Mesenchymal stem cell (in vitro differentiated cells and primary cell): Measurements from ENCODE around the gene NTF3.

Experiments used
- DNase-seq: peaks from one replicate; pipeline ENCODE4 v3.0.0-alpha.2; 2013
- H2AFZ ChIP-seq: one replicate; pipeline ENCODE4 v1.6.1; 2013; ENCODE audit warnings: low read depth, mild to moderate bottlenecking, control low read depth, inconsistent platforms, low read length, moderate library complexity
- H2AK5ac ChIP-seq: 2 replicates; pipeline ENCODE4 v1.6.1; 2013; ENCODE audit warnings: low read length, moderate library complexity, mild to moderate bottlenecking, inconsistent platforms; ENCODE audit not compliant: severe bottlenecking
- H2BK120ac ChIP-seq: one replicate; pipeline ENCODE4 v1.6.1; 2013; ENCODE audit warnings: low read depth, mild to moderate bottlenecking, inconsistent platforms, low read length, moderate library complexity
- H2BK12ac ChIP-seq, 2 experiments: one replicate each; pipeline ENCODE4 v1.6.1; 2013; ENCODE audit warnings: inconsistent platforms in 2 of 2, low read length in 2 of 2, mild to moderate bottlenecking in 2 of 2, moderate library complexity in 2 of 2, control low read depth in 1 of 2
- H2BK15ac ChIP-seq: one replicate; pipeline ENCODE4 v1.6.1; 2013; ENCODE audit warnings: mild to moderate bottlenecking, low read depth, inconsistent platforms; ENCODE audit not compliant: poor library complexity, severe bottlenecking
- H2BK5ac ChIP-seq: 2 replicates; pipeline ENCODE4 v1.6.1; 2013; ENCODE audit warnings: low read depth, mild to moderate bottlenecking, low read length, control low read depth, inconsistent platforms; ENCODE audit not compliant: poor library complexity, severe bottlenecking
- H3K14ac ChIP-seq, 2 experiments: one replicate each; pipeline ENCODE4 v1.6.1; 2013; ENCODE audit warnings: inconsistent platforms in 2 of 2, low read length in 2 of 2, control low read depth in 1 of 2, mild to moderate bottlenecking in 1 of 2, moderate library complexity in 1 of 2
- H3K18ac ChIP-seq, 2 experiments: one replicate each; pipeline ENCODE4 v1.6.1; 2013; ENCODE audit warnings: inconsistent platforms in 2 of 2, low read length in 2 of 2, control low read depth in 1 of 2, low read depth in 1 of 2, mild to moderate bottlenecking in 1 of 2
- H3K23ac ChIP-seq, 2 experiments: one replicate each; pipeline ENCODE4 v1.6.1; 2013; ENCODE audit warnings: inconsistent platforms in 2 of 2, low read length in 2 of 2, mild to moderate bottlenecking in 2 of 2, moderate library complexity in 2 of 2, control low read depth in 1 of 2
- H3K27ac ChIP-seq: 2 replicates; pipeline ENCODE4 v1.5.1; 2013; ENCODE audit warnings: mild to moderate bottlenecking, moderate library complexity, low read length, control low read depth, inconsistent platforms; ENCODE audit not compliant: poor library complexity, severe bottlenecking
- H3K27me3 ChIP-seq, 2 experiments: 2 replicates each; pipeline versions ENCODE4 v1.6.1 to v1.7.0; 2013; ENCODE audit warnings: low read length in 2 of 2, mild to moderate bottlenecking in 2 of 2, moderate library complexity in 2 of 2, control low read depth in 1 of 2, inconsistent platforms in 1 of 2; ENCODE audit not compliant: control insufficient read depth in 1 of 2, insufficient read depth in 1 of 2
- H3K36me3 ChIP-seq, 2 experiments: 2 replicates each; pipeline versions ENCODE4 v1.6.1 to v1.7.0; 2013; ENCODE audit warnings: low read length in 2 of 2, control low read depth in 1 of 2, inconsistent platforms in 1 of 2, low read depth in 1 of 2, mild to moderate bottlenecking in 1 of 2; ENCODE audit not compliant: insufficient read depth in 2 of 2, control insufficient read depth in 1 of 2
- H3K4ac ChIP-seq, 2 experiments: one replicate each; pipeline ENCODE4 v1.6.1; 2013; ENCODE audit warnings: inconsistent platforms in 2 of 2, low read length in 2 of 2, mild to moderate bottlenecking in 2 of 2, moderate library complexity in 2 of 2, control low read depth in 1 of 2, low read depth in 1 of 2
- H3K4me1 ChIP-seq: 2 replicates; pipeline ENCODE4 v1.6.1; 2013; ENCODE audit warnings: low read depth, low read length, control low read depth; ENCODE audit not compliant: control insufficient read depth, insufficient read depth
- H3K4me2 ChIP-seq: 2 replicates; pipeline ENCODE4 v1.6.1; 2013; ENCODE audit warnings: low read length, mild to moderate bottlenecking, inconsistent platforms; ENCODE audit not compliant: poor library complexity, severe bottlenecking
- H3K4me3 ChIP-seq, 2 experiments: 2 replicates each; pipeline versions ENCODE4 v1.5.1 to v1.7.0; 2013; ENCODE audit warnings: low read length in 2 of 2, mild to moderate bottlenecking in 2 of 2, control low read depth in 1 of 2, low read depth in 1 of 2; ENCODE audit not compliant: insufficient read depth in 1 of 2
- H3K79me1 ChIP-seq: replicated peaks from 2 replicates; pipeline ENCODE4 v1.6.1; 2013; ENCODE audit warnings: mild to moderate bottlenecking, control low read depth, low read length, inconsistent platforms; ENCODE audit not compliant: poor library complexity, severe bottlenecking
- H3K9ac ChIP-seq: 2 replicates; pipeline ENCODE4 v1.7.0; 2013; ENCODE audit warnings: mild to moderate bottlenecking, low read length, moderate library complexity
- H3K9me3 ChIP-seq: 2 replicates; pipeline ENCODE4 v1.7.0; 2013; ENCODE audit warnings: mild to moderate bottlenecking, low read length; ENCODE audit not compliant: control insufficient read depth
- H4K8ac ChIP-seq: one replicate; pipeline ENCODE4 v1.6.1; 2013; ENCODE audit warnings: inconsistent platforms, mild to moderate bottlenecking, low read length, moderate library complexity
- H4K91ac ChIP-seq: one replicate; pipeline ENCODE4 v1.6.1; 2013; ENCODE audit warnings: mild to moderate bottlenecking, low read length, inconsistent platforms
- WGBS: methylation state at CpG from one replicate; pipeline ENCODE4 v1.1.7; 2013; ENCODE audit warnings: mixed read lengths; 5-methylcytosine and 5-hydroxymethylcytosine counted together

Gene NTF3

GRCh38 chr12:5456030-5456429 is 24.1 kb downstream of the NTF3 start:
- Histone ChIP-seq H2BK5ac (no peak overlapping the region), H3K4ac (no peak overlapping the region), H3K27ac (no peak overlapping the region), H3K18ac (no peak overlapping the region), H2BK120ac (no peak overlapping the region), H3K27me3 (peaks cover 0 to 11% of the 10 kb centered on the region in 2 experiments), H2BK15ac (no peak overlapping the region), H2AFZ (no peak overlapping the region), H3K23ac (no peak overlapping the region), H3K9ac (no peak overlapping the region), H2BK12ac (peak overlapping the region in 1 of 2 experiments; percentile 37), H3K4me2 (no peak overlapping the region), H3K9me3 (no peaks in the 10 kb centered on the region), H4K91ac (peak overlapping the region; percentile 34), H4K8ac (peak overlapping the region; percentile 64), H3K4me1 (peaks cover 11% of the 10 kb centered on the region), H2AK5ac (peak overlapping the region; percentile 98), H3K79me1 (no peaks in the 10 kb centered on the region), H3K4me3 (no peak overlapping the region), H3K14ac (no peak overlapping the region), H3K36me3 (no peaks in the 10 kb centered on the region)
- no peak for DNase-seq
- 88% methylated on average over 4 of the region's 6 CpGs for WGBS

- peak overlapping the region; percentile 87 for H4K91ac ChIP-seq
- no peaks in the 10 kb centered on the region for H3K79me1 ChIP-seq
- no peak overlapping the region for H3K4me3 ChIP-seq
- peak overlapping the region; percentile 60 to 69 for H2BK12ac ChIP-seq
- H3K27ac ChIP-seq: peak overlapping the region; percentile 88
- no peak overlapping the region for H3K9ac ChIP-seq
- peaks cover 0 to 9% of the 10 kb centered on the region in 2 experiments for H3K27me3 ChIP-seq
- H3K4me2 ChIP-seq: no peak overlapping the region
- H2AK5ac ChIP-seq: peak overlapping the region; percentile 53
- peak overlapping the region; percentile 53 for H2BK5ac ChIP-seq
- H3K36me3 ChIP-seq: no peaks in the 10 kb centered on the region
- 10% methylated on average over 8 of the region's 8 CpGs for WGBS
- peak overlapping the region in 1 of 2 experiments; percentile 66 for H3K14ac ChIP-seq
- H3K23ac ChIP-seq: no peak overlapping the region
- H2AFZ ChIP-seq: peak overlapping the region; percentile 70
- H3K9me3 ChIP-seq: peaks cover 2% of the 10 kb centered on the region
- DNase-seq: peak; percentile 49
- H2BK120ac ChIP-seq: peak overlapping the region; percentile 78
- no peak overlapping the region for H2BK15ac ChIP-seq
- H4K8ac ChIP-seq: peak overlapping the region; percentile 85
- peak overlapping the region; percentile 65 to 90 for H3K4ac ChIP-seq
- H3K4me1 ChIP-seq: peaks cover 11% of the 10 kb centered on the region
- peak overlapping the region; percentile 26 to 83 for H3K18ac ChIP-seq
Measured at GRCh38 chr12:5456906-5457305, 25.0 kb downstream of the NTF3 start.

- Histone ChIP-seq H3K27ac (no peak overlapping the region), H3K4me2 (no peak overlapping the region), H4K91ac (no peak overlapping the region), H3K9me3 (peaks cover 3% of the 10 kb centered on the region), H3K4me3 (no peak overlapping the region), H3K27me3 (peaks cover 0 to 5% of the 10 kb centered on the region in 2 experiments), H3K4ac (peak overlapping the region in 1 of 2 experiments; percentile 67), H2AK5ac (peak overlapping the region; percentile 33), H3K14ac (no peak overlapping the region), H3K4me1 (peaks cover 11% of the 10 kb centered on the region), H3K36me3 (no peaks in the 10 kb centered on the region), H3K9ac (no peak overlapping the region), H3K23ac (peak overlapping the region in 1 of 2 experiments; percentile 46), H3K79me1 (no peaks in the 10 kb centered on the region), H2BK12ac (peak overlapping the region in 1 of 2 experiments; percentile 10), H2AFZ (no peak overlapping the region), H4K8ac (peak overlapping the region; percentile 40), H3K18ac (no peak overlapping the region), H2BK15ac (peak overlapping the region; percentile 34), H2BK120ac (no peak overlapping the region), H2BK5ac (no peak overlapping the region)
- WGBS: 90% methylated on average over 12 of the region's 12 CpGs
- no peak for DNase-seq
Measured at GRCh38 chr12:5458229-5459050, 26.5 kb downstream of the NTF3 start.

GRCh38 chr12:5459051-5459782 is 27.3 kb downstream of the NTF3 start:
- Histone ChIP-seq H3K4me2 (no peak overlapping the region), H2BK5ac (no peak overlapping the region), H3K18ac (no peak overlapping the region), H3K27ac (no peak overlapping the region), H2BK120ac (no peak overlapping the region), H3K4me1 (peaks cover 11% of the 10 kb centered on the region), H3K36me3 (no peaks in the 10 kb centered on the region), H3K27me3 (no peaks in the 10 kb centered on the region), H3K4ac (no peak overlapping the region), H2BK12ac (no peak overlapping the region), H4K8ac (no peak overlapping the region), H3K14ac (no peak overlapping the region), H4K91ac (no peak overlapping the region), H3K9ac (no peak overlapping the region), H2AFZ (no peak overlapping the region), H2BK15ac (no peak overlapping the region), H3K79me1 (no peaks in the 10 kb centered on the region), H3K9me3 (peaks cover 3% of the 10 kb centered on the region), H3K23ac (no peak overlapping the region), H2AK5ac (no peak overlapping the region), H3K4me3 (no peak overlapping the region)
- no peak for DNase-seq
- whole genome bisulfite sequencing: 92% methylated on average over 9 of the region's 10 CpGs
